SK-N-SH treated with all-trans-retinoic acid at 6 μM for 48 hours (cell line): Measurements from ENCODE around the gene ADCY5.

ENCODE experiments used
- ATAC-seq: fragments of 200-7000 bp; cut with Tn5 transposase; 3 replicates; pipeline ENCODE4 v1.9.1; 2020; ENCODE audit warnings: mild to moderate bottlenecking, moderate library complexity
- ARNTL ChIP-seq: fragments of 450-650 bp; formaldehyde crosslinking; IDR thresholded peaks from 2 replicates; pipeline ENCODE4 v1.5.0; 2020; ENCODE audit warnings: low read depth, mild to moderate bottlenecking, moderate library complexity, borderline replicate concordance
- BACH2 ChIP-seq: fragments of 250-450 bp; sonication (Bioruptor Pico); IDR thresholded peaks from 2 replicates; pipeline ENCODE4 v1.9.0; 2021; ENCODE audit warnings: mild to moderate bottlenecking, borderline replicate concordance
- CREB5 ChIP-seq: fragments of 250-450 bp; sonication (Bioruptor Pico); IDR thresholded peaks from 2 replicates; pipeline ENCODE4 v1.5.1; 2020; ENCODE audit warnings: low read depth, mild to moderate bottlenecking, moderate library complexity
- CSDC2 ChIP-seq: fragments of 250-450 bp; sonication (Bioruptor Pico); IDR thresholded peaks from 2 replicates; pipeline ENCODE4 v1.5.0; 2020; ENCODE audit warnings: mild to moderate bottlenecking, moderate library complexity
- GLIS3 ChIP-seq: fragments of 250-450 bp; sonication (Bioruptor Pico); IDR thresholded peaks from 2 replicates; pipeline ENCODE4 v1.5.0; 2020; ENCODE audit warnings: mild to moderate bottlenecking, moderate library complexity
- ISL1 ChIP-seq: fragments of 250-450 bp; sonication (Bioruptor Pico); IDR thresholded peaks from 2 replicates; pipeline ENCODE4 v2.1.2; 2022; ENCODE audit warnings: mild to moderate bottlenecking, moderate library complexity
- OSR1 ChIP-seq: fragments of 250-450 bp; sonication (Bioruptor Pico); IDR thresholded peaks from 2 replicates; pipeline ENCODE4 v1.8.0; 2022; ENCODE audit warnings: moderate library complexity, mild to moderate bottlenecking, inconsistent platforms
- PPARA ChIP-seq: fragments of 250-450 bp; sonication (Bioruptor Pico); IDR thresholded peaks from 2 replicates; pipeline ENCODE4 v1.5.0; 2020; ENCODE audit warnings: mild to moderate bottlenecking, borderline replicate concordance
- RARB ChIP-seq: fragments of 250-450 bp; sonication (Bioruptor Pico); IDR thresholded peaks from 2 replicates; pipeline ENCODE4 v1.8.0; 2021; ENCODE audit warnings: mild to moderate bottlenecking, moderate library complexity
- TCF4 ChIP-seq: fragments of 250-450 bp; sonication (Bioruptor Pico); IDR thresholded peaks from 2 replicates; pipeline ENCODE4 v1.8.0; 2021; ENCODE audit warnings: mild to moderate bottlenecking, moderate library complexity, borderline replicate concordance
- TOX ChIP-seq: fragments of 250-450 bp; sonication (Bioruptor Pico); IDR thresholded peaks from 2 replicates; pipeline ENCODE4 v1.8.0; 2021; ENCODE audit warnings: mild to moderate bottlenecking, moderate library complexity, borderline replicate concordance
- ZFP3 ChIP-seq: fragments of 250-450 bp; sonication (Bioruptor Pico); IDR thresholded peaks from 2 replicates; pipeline ENCODE4 v1.5.0; 2020; ENCODE audit warnings: mild to moderate bottlenecking, moderate library complexity
- ZFP30 ChIP-seq: fragments of 450-650 bp; formaldehyde crosslinking; IDR thresholded peaks from 2 replicates; pipeline ENCODE4 v1.5.0; 2022; ENCODE audit warnings: mild to moderate bottlenecking, moderate library complexity
- ZNF565 ChIP-seq: fragments of 450-650 bp; formaldehyde crosslinking; conservative IDR thresholded peaks from 2 replicates; pipeline ENCODE4 v1.5.0; 2020; ENCODE audit warnings: low read depth, mild to moderate bottlenecking, moderate library complexity
- ZNF70 ChIP-seq: fragments of 450-650 bp; formaldehyde crosslinking; IDR thresholded peaks from 2 replicates; pipeline ENCODE4 v1.5.0; 2020; ENCODE audit warnings: mild to moderate bottlenecking, moderate library complexity
- TF ChIP-seq, protein P1 (sequence below): fragments of 250-450 bp; sonication (Bioruptor Pico); IDR thresholded peaks from 2 replicates; pipeline ENCODE4 v1.5.1; 2021; ENCODE audit warnings: mild to moderate bottlenecking, moderate library complexity
- TF ChIP-seq, protein P2 (sequence below): fragments of 250-450 bp; sonication (Bioruptor Pico); IDR thresholded peaks from 2 replicates; pipeline ENCODE4 v1.8.0; 2021; ENCODE audit warnings: low read depth, mild to moderate bottlenecking, moderate library complexity, borderline replicate concordance
- TF ChIP-seq, protein P3 (sequence below): fragments of 250-450 bp; sonication (Bioruptor Pico); IDR thresholded peaks from 2 replicates; pipeline ENCODE4 v1.5.0; 2020; ENCODE audit warnings: mild to moderate bottlenecking, moderate library complexity
- TF ChIP-seq, protein P4 (sequence below): fragments of 250-450 bp; sonication (Bioruptor Pico); IDR thresholded peaks from 2 replicates; pipeline ENCODE4 v1.8.0; 2020; ENCODE audit warnings: mild to moderate bottlenecking, moderate library complexity, borderline replicate concordance

ADCY5 gene

DNA sequence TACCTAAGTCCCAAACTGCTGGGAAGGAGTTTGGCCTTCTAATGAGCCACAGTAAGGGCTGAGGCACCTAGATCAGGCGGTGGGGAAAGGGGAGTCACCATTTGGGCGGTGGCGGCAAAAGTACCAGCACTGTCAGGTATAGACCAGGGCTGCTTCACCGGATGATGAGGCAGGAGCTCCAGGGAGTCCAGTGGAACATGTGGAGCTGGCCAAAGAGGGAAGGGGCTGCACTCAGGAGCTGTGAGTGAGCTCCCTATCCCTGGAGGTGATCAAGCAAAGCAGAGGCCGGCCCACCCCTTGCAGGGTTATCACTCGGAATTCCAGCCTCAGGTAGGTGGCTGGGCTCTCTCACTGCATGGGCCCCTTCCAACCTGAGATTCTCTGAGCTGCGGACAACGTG lies 138.7 kb downstream of the ADCY5 start:
- no peak for ATAC-seq
- TF ChIP-seq, protein P1, sequence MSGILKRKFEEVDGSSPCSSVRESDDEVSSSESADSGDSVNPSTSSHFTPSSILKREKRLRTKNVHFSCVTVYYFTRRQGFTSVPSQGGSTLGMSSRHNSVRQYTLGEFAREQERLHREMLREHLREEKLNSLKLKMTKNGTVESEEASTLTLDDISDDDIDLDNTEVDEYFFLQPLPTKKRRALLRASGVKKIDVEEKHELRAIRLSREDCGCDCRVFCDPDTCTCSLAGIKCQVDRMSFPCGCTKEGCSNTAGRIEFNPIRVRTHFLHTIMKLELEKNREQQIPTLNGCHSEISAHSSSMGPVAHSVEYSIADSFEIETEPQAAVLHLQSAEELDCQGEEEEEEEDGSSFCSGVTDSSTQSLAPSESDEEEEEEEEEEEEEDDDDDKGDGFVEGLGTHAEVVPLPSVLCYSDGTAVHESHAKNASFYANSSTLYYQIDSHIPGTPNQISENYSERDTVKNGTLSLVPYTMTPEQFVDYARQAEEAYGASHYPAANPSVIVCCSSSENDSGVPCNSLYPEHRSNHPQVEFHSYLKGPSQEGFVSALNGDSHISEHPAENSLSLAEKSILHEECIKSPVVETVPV: no peak
- TF ChIP-seq, protein P2, sequence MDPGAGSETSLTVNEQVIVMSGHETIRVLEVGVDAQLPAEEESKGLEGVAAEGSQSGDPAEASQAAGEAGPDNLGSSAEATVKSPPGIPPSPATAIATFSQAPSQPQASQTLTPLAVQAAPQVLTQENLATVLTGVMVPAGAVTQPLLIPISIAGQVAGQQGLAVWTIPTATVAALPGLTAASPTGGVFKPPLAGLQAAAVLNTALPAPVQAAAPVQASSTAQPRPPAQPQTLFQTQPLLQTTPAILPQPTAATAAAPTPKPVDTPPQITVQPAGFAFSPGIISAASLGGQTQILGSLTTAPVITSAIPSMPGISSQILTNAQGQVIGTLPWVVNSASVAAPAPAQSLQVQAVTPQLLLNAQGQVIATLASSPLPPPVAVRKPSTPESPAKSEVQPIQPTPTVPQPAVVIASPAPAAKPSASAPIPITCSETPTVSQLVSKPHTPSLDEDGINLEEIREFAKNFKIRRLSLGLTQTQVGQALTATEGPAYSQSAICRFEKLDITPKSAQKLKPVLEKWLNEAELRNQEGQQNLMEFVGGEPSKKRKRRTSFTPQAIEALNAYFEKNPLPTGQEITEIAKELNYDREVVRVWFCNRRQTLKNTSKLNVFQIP: no peak
- TF ChIP-seq ZNF70 (CRISPR knock-in tag) (no peak), PPARA (CRISPR knock-in tag) (no peak), TOX (CRISPR knock-in tag) (no peak), ISL1 (CRISPR knock-in tag) (no peak), RARB (CRISPR knock-in tag) (no peak), CREB5 (CRISPR knock-in tag) (no peak), ZNF565 (CRISPR knock-in tag) (no peak), ARNTL (CRISPR knock-in tag) (no peak), BACH2 (CRISPR knock-in tag) (no peak), ZFP3 (no peak), OSR1 (CRISPR knock-in tag) (no peak)

DNA sequence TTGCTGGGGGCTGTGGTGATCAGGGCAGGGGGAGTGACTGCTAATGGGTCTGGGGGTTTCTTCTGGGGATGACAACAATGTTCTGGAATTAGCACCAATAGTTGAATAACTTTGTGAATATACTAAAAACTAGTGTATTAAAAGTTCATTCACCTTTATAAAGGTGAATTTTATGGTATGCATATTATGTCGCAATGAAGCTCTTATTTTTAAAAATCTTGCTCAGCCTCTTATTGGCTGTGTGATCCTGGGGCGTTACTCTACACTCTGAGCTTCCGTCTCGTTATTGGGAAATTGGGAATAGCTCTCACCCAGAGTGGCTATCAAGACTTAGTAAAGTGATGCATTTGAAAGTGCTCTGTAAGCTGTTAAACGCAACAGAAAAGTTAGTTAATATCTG lies 141.8 kb downstream of the ADCY5 start:
- TF ChIP-seq RARB (CRISPR knock-in tag): no peak
- no peak for TF ChIP-seq ZNF70 (CRISPR knock-in tag)
- TF ChIP-seq PPARA (CRISPR knock-in tag): no peak
- no peak for TF ChIP-seq ZFP3
- TF ChIP-seq CREB5 (CRISPR knock-in tag): no peak
- TF ChIP-seq, protein P3, sequence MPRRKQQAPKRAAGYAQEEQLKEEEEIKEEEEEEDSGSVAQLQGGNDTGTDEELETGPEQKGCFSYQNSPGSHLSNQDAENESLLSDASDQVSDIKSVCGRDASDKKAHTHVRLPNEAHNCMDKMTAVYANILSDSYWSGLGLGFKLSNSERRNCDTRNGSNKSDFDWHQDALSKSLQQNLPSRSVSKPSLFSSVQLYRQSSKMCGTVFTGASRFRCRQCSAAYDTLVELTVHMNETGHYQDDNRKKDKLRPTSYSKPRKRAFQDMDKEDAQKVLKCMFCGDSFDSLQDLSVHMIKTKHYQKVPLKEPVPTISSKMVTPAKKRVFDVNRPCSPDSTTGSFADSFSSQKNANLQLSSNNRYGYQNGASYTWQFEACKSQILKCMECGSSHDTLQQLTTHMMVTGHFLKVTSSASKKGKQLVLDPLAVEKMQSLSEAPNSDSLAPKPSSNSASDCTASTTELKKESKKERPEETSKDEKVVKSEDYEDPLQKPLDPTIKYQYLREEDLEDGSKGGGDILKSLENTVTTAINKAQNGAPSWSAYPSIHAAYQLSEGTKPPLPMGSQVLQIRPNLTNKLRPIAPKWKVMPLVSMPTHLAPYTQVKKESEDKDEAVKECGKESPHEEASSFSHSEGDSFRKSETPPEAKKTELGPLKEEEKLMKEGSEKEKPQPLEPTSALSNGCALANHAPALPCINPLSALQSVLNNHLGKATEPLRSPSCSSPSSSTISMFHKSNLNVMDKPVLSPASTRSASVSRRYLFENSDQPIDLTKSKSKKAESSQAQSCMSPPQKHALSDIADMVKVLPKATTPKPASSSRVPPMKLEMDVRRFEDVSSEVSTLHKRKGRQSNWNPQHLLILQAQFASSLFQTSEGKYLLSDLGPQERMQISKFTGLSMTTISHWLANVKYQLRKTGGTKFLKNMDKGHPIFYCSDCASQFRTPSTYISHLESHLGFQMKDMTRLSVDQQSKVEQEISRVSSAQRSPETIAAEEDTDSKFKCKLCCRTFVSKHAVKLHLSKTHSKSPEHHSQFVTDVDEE (CRISPR knock-in tag): no peak
- TF ChIP-seq ZFP30: no peak
- TF ChIP-seq, protein P2: no peak
- no peak for TF ChIP-seq CSDC2 (CRISPR knock-in tag)
- no peak for TF ChIP-seq GLIS3 (CRISPR knock-in tag)
- no peak for TF ChIP-seq TCF4
- TF ChIP-seq, all 23 proteins: peak for 0
- no peak for ATAC-seq

DNA sequence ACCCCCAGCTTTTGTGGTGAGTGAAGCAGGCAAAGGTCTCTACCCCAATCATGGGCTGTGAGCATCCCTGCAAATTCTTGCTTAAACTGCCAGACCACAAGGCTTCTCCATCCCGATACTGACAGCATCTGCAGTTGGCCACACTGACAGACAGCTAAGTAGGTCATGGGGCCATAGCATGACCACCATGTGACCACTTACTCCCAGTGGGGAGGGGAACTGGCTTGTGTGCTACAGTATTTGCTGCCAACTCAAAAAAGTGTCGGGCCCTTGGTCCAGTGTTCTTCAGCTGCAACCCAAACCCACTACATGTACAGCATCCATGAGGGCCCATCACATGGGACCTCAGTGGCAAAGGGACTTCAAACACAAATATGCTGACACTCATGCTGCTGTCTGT lies 143.7 kb downstream of the ADCY5 start:
- ATAC-seq: no peak
- TF ChIP-seq, protein P4, sequence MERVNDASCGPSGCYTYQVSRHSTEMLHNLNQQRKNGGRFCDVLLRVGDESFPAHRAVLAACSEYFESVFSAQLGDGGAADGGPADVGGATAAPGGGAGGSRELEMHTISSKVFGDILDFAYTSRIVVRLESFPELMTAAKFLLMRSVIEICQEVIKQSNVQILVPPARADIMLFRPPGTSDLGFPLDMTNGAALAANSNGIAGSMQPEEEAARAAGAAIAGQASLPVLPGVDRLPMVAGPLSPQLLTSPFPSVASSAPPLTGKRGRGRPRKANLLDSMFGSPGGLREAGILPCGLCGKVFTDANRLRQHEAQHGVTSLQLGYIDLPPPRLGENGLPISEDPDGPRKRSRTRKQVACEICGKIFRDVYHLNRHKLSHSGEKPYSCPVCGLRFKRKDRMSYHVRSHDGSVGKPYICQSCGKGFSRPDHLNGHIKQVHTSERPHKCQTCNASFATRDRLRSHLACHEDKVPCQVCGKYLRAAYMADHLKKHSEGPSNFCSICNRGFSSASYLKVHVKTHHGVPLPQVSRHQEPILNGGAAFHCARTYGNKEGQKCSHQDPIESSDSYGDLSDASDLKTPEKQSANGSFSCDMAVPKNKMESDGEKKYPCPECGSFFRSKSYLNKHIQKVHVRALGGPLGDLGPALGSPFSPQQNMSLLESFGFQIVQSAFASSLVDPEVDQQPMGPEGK (CRISPR knock-in tag): no peak
- no peak for TF ChIP-seq OSR1 (CRISPR knock-in tag)
- no peak for TF ChIP-seq ZNF565 (CRISPR knock-in tag)
- TF ChIP-seq ZFP30: no peak
- TF ChIP-seq ZNF70 (CRISPR knock-in tag): no peak
- no peak for TF ChIP-seq RARB (CRISPR knock-in tag)
- TF ChIP-seq, protein P2: no peak
